Stimulated activated CD4-positive, alpha-beta T cell treated with anti-CD3 and anti-CD28 coated beads, TNF-alpha, amount 100 ng/mL, for 24 hours (primary cell): ENCODE measurements around the gene PLEKHN1.
A peak's percentile ranks its signal among the peaks of the same experiment; 100 is the strongest.
"Not testable (repeated sequence)": the region's sequence is repeated elsewhere in the genome, so short reads cannot be mapped to it uniquely, and the experiment has no call there.

ENCODE experiments used
- DNase-seq, 3 experiments: peaks; one replicate each; pipeline ENCODE4 v3.0.0-alpha.2; 2020; ENCODE audit warnings: low read depth in 3 of 3

Gene PLEKHN1

GRCh38 chr1:943545-944340 lies 22.5 kb upstream of the PLEKHN1 start:
- DNase-seq = no peak

DNA sequence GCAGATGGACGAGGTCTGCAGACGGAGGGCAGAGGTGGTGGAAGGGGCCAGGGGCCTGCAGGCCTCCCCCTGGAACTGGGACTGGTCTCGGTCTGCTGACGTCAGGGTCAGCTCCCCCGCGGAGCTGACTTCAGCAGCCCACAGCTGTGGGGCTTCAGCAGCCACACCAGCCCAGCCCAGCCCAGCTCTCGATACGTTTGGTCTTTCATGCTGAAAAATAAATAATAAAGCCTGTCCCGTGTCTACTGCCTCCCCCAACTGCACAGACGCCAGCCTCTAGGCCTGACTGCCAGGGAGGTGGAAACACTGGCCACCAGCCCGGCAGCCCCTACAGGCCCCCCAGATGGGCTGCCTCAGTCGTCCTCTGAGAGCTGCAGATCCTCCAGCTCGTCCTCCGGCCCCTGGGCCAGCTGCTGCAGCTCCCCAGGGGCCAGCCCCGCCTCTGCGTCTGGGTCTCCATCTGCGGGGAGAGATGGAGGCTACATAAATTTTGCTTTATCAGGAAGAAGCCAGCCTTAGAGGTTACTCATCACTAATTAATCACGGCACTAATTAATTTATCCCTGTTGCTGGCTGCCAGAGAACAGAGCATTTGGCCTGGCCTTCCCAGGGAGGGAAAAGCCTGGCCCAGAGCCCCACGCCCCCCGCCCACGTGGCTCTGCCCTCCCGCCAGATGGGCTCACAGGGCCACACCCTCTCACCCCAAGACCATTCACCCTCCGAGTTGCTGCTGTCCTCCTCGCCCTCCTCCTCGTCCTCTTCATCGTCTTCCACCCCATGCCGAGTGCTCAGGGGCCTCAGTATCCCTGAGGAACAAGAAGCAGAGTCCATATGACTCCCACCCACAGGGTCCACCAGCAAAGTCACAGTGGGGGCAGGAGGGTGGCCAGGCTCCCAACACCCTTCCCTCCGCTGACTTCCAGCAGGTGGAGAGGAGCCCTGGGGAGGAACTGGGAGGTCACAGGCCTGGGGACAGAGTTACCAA lies 21.6 kb upstream of the PLEKHN1 start:
- no peak for DNase-seq

DNA sequence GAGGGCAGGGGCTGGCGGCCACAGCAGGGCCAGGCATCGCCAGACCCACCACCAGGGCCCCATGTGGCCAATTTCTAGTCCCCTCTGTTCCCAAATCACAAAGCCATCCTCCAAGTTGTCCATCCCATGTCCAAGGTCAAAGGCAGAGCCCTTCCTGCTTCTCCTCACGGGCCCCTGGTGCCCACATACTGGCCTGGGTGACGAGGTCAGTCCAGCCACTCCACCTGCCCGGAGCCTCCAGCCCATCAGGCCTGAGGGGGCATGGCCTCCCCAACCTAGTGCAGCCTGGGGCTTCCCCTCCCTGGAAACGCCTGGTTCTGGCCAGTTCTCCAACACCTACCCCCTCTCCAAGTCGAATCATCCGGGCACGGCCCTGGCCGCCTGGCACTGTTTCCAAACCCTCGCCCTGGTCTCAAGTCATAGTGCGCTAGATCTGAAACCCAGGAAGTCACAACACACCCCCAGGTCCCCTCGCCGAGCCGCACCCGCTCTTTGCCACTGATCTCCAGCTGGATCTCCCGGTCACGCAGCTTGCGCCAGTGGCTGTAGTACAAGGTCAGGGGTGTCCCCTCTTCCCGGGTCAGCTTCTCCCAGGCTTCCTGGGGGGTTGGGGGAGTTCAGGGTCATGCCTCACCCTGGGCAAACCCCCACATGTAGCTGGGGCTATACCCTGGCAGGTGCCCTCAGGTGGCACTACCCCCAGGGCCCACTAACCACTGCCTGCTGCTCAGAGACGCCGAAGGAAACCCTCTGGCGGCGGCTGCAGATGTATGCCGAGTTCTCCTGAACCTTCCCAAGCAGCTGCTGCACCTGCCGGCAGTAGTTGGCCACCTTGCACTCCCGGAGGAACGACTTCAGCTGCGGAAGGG lies 20.4 kb upstream of the PLEKHN1 start:
- no peak for DNase-seq

GRCh38 chr1:946811-947210 lies 19.5 kb upstream of the PLEKHN1 start:
- DNase-seq = not testable (repeated sequence)

DNA sequence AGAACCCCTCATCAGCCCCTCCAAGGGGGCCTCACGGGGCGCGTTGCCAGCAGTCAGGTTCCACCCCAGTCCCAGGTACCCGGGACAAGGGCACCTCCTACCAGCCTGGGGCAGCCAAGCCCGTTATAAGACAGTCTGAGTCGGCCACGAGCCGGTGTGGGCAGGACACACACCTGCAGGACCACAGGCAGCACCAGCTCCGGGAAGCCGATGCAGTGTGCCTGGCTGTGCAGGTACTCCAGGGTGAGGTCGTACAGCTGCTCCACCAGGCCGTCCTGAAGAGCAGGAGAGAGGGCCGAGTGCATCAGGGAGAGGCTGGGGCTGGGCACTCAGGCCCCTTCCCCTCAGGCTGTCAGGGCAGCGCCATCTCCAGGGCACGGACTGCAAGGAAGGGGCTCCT lies 18.3 kb upstream of the PLEKHN1 start:
- no peak for DNase-seq

GRCh38 chr1:950268-950667 lies 16.0 kb upstream of the PLEKHN1 start:
- no peak for DNase-seq

GRCh38 chr1:950881-951280 lies 15.4 kb upstream of the PLEKHN1 start:
- no peak for DNase-seq

DNA sequence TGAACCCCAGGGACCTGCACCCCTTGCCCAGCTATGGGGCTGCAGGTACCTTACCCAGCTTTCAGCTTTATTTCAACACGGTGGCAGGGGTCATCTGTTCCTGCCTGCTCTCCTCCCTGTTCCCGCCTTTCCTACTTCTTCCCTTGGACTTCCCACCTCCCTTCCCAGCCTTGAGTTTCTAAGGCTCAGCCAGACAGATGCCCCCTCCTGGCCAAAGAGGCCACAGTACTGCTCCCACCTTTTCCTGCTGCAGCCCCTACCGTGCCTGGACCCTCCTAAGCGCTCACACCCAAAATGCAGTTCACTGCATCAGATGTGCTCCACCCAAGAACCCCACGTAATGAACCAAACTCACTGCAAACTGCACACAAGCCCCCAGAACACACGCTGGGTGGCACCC lies 14.9 kb upstream of the PLEKHN1 start:
- no peak for DNase-seq

- no peak for DNase-seq
Observed at GRCh38 chr1:952201-952600, 14.1 kb upstream of the PLEKHN1 start.

DNA sequence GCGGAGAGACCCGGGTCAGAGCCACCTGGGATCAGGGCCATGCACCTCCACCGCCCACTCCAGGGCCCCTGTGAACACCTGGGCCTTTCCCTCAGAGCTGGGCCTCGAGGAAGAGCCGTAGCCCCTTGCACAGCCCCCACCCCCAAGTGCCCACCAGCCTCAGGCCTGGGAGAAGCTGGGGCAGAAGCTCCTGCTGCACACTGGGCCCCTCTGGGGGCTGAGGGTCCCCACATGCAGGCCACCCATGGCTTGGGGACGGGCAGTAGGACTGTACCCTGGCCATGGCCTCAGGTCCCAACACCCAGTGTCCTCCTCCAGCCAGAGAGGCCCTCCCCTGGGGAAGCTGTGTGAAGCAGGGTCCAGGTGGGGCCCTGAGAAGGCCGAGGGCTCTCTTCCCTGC lies 13.7 kb upstream of the PLEKHN1 start:
- no peak for DNase-seq

GRCh38 chr1:953524-954320 lies 12.6 kb upstream of the PLEKHN1 start:
- DNase-seq = no peak

DNA sequence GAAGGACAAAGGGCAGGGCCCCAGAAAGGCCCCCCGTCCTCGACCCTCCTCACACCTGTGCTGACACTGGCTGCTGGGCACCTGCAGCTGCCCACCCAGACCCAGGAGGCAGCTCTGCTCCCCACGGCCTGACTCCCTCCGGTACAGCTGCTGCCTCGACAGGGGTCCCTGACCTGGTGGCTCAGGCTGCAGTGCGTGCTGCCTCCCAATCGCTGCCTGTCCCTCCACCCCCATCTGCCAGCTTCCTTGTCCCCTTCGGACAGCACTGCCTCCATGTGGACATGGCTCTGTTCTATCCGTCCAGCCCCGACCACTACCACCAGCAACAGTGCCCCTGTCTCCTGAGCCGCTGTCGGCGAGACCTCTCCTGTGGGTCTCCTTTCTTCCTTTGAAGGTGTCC lies 11.4 kb upstream of the PLEKHN1 start:
- DNase-seq = no peak

DNA sequence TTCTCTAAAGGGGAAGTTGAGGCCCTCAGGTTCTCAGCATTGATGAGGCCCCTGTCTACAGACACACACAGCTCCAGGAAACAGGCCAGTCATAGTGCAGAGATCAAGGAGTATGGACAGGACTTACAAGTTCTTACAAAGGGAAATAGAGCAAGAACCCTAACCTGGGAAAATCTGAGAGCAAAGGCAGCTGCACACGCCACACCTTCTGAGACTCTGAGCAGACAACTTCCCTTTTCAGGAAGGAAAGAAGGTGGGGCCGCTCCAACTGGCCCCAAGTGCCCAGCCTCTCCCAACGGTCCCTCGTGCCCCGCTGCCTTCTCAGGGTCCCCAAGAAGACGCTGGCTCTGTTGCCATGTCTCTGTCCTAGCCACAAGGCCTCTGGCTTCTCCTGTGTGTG lies 10.8 kb upstream of the PLEKHN1 start:
- DNase-seq = no peak

GRCh38 chr1:956636-957035 lies 9.6 kb upstream of the PLEKHN1 start:
- DNase-seq = no peak

DNA sequence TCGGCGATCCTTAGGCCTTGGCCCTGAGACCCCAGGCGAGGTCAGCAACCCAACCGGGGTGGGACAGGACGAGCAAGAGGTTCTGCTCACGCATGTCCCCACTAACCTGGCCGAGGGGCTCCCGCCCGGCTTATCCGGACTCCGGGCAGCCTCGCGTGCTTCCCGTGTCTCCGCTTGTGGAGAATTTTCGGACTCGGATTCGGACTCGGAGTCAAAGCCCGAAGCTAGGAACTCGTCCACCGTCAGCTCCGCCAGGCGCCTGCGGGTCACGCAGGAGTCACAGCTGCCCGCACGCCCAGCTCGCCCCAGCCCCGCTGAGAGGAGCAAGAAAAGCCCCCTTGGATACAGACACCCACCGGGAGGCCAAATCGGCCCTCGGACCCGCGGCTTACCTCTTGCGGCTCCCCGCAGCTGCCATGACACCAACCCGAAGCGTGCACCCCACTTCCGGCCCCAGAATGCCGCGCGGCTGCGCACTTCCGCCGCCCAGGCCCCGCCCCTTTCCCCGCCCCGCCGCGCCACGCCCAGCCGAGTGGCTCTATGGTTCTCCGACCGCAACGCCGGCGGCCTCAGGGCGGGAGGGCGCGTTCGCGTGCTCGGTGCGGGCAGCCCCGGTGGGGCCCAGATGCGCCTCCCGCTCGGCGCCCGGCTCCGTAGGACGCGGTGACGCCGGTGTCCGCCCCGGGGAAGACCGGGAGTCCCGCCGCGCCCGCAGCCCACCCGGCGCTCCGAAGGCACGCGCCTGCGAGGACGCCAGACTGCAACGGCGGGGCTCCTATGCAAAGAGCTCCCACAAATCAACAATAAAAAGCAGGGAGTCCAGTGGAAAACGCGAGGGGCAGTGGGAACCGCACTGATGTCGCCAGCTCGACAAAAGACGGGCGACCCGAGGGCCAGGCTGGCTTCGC lies 7.2 kb upstream of the PLEKHN1 start, which contains the start of gene NOC2L:
NOC2L (minus strand) TSS at position 434 of the 908 bp plus-strand sequence; CDS start at position 418, 16 bp downstream.
- peak; percentile 93 to 97 (median 95) for DNase-seq

DNA sequence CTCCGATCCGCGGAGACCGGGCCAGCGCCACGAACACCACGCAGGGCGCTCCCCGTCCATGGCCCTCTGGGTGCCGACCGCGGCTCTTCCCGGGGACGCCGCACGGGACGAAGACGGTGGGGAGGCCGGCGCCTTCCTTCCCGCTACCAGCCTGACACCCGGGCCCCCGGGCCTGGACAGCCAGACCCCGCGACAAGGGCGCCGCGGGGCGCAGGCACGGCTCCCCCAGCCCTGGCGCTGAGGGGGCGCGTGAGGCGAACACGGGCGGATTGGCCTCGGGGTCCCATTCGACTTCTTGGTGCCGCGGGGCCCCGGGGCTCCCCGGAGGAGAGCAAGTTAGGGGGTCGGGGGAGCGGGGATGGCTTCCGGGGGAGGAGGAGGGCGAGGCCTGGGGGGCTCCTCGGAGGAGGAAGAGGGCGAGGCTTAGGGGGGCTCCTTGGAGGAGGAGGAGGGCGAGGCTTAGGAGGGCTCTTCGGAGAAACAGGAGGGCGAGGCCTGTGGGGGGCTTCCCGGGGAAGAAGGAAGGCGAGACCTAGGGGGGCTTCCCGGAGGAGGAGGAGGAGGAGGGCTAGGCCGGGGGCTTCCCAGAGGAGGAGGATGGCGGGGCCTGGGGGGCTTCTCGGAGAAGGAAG lies 6.4 kb upstream of the PLEKHN1 start:
- DNase-seq = no peak

GRCh38 chr1:960363-961131 lies 5.7 kb upstream of the PLEKHN1 start, which contains the start of gene KLHL17:
KLHL17 (plus strand) TSS chr1:960584; CDS start chr1:960694, 110 bp downstream.
- peak; percentile 62 to 84 (median 70) for DNase-seq

GRCh38 chr1:961132-961669 lies 5.1 kb upstream of the PLEKHN1 start:
- DNase-seq = no peak
